Suppressor macrophage (primary cell): ENCODE data around the gene AP3S2.
A peak's percentile ranks its signal among the peaks of the same experiment; 100 is the strongest.
"Not testable (repeated sequence)": the region's sequence is repeated elsewhere in the genome, so short reads cannot be mapped to it uniquely, and the experiment has no call there.

Experiments
- DNase-seq, 4 experiments: peaks; one replicate each; pipeline ENCODE4 v3.0.0-alpha.2; 2020 to 2022
- total RNA-seq, 17 experiments: gene quantifications; one replicate each; lab custom pipeline; 2026; ENCODE audit warnings: mixed read lengths in 6 of 17, inconsistent platforms in 3 of 17; lab: John Stamatoyannopoulos, UW

The AP3S2 gene
- 3.3 to 22.1 (median 9.8) reads per million in 17 experiments for total RNA-seq

- peak; percentile 95 to 96 (median 96) for DNase-seq
Measured at GRCh38 chr15:89893696-89894447, at the start of gene AP3S2. Gene AP3S2 (minus strand): TSS chr15:89893994. CDS start chr15:89893949, 45 bp downstream.

- no peak for DNase-seq
Measured at GRCh38 chr15:89939910-89940309, 46.1 kb upstream of the AP3S2 start.

- not testable (repeated sequence) for DNase-seq
Measured at GRCh38 chr15:89939377-89939776, 45.6 kb upstream of the AP3S2 start.

- DNase-seq, result peak in 3 of 4 experiments; percentile 6 to 31 (median 27)
Measured at GRCh38 chr15:89937365-89938350, 43.9 kb upstream of the AP3S2 start.

GRCh38 chr15:89936786-89937265, 43.0 kb upstream of the AP3S2 start:
- no peak for DNase-seq

- peak in 2 of 4 experiments; percentile 4 to 27 for DNase-seq
Measured at GRCh38 chr15:89936051-89936785, 42.4 kb upstream of the AP3S2 start.

- DNase-seq, result no peak
Measured at GRCh38 chr15:89932880-89933279, 39.1 kb upstream of the AP3S2 start.

- DNase-seq, result no peak
Measured at GRCh38 chr15:89928421-89928820, 34.6 kb upstream of the AP3S2 start.

GRCh38 chr15:89926158-89926557, 32.4 kb upstream of the AP3S2 start:
- DNase-seq, result no peak

- no peak for DNase-seq
Measured at GRCh38 chr15:89917442-89918101, 23.8 kb upstream of the AP3S2 start.

GRCh38 chr15:89916660-89917059, 22.9 kb upstream of the AP3S2 start:
- DNase-seq, result no peak

- DNase-seq, result peak; percentile 25 to 74 (median 50)
Measured at GRCh38 chr15:89912674-89913396, 19.0 kb upstream of the AP3S2 start, which contains the start of gene ARPIN. Gene ARPIN (minus strand): TSS chr15:89912952. CDS start chr15:89912835, 117 bp downstream.

GRCh38 chr15:89912145-89912673, 18.4 kb upstream of the AP3S2 start:
- peak in 2 of 4 experiments; percentile 55 to 60 for DNase-seq

GRCh38 chr15:89910891-89911626, 17.3 kb upstream of the AP3S2 start:
- peak; percentile 74 to 92 (median 82) for DNase-seq

- no peak for DNase-seq
Measured at GRCh38 chr15:89909611-89910010, 15.8 kb upstream of the AP3S2 start.

- no peak for DNase-seq
Measured at GRCh38 chr15:89908226-89908625, 14.4 kb upstream of the AP3S2 start.

GRCh38 chr15:89907289-89907688, 13.5 kb upstream of the AP3S2 start:
- DNase-seq, result no peak

GRCh38 chr15:89905846-89906378, 12.1 kb upstream of the AP3S2 start:
- no peak for DNase-seq

GRCh38 chr15:89904519-89904918, 10.7 kb upstream of the AP3S2 start:
- no peak for DNase-seq

GRCh38 chr15:89903858-89904130, 10.0 kb upstream of the AP3S2 start:
- DNase-seq, result no peak
